PC-3 (cell line): ENCODE results near the gene ARHGEF11.
"Not testable (repeated sequence)": the region's sequence is repeated elsewhere in the genome, so short reads cannot be mapped to it uniquely, and the experiment has no call there.

Experiments
- EZH2 ChIP-seq: fragments of 300-600 bp; sonication (generic); IDR thresholded peaks from one replicate; pipeline ENCODE4 v1.6.1; 2017; ENCODE audit warnings: antibody characterized with exemption, mild to moderate bottlenecking, low read length; ENCODE audit not compliant: unreplicated experiment
- EZH2phosphoT487 ChIP-seq: fragments of 300-600 bp; sonication (generic); IDR thresholded peaks from 2 replicates; pipeline ENCODE4 v1.6.1; 2018; ENCODE audit warnings: mild to moderate bottlenecking, antibody characterized with exemption, low read length, borderline replicate concordance
- TF ChIP-seq, protein P1 (sequence below): fragments of 300-600 bp; sonication (generic); conservative IDR thresholded peaks from 2 replicates; pipeline ENCODE4 v1.5.1; 2017; ENCODE audit warnings: antibody characterized with exemption, low read depth, mild to moderate bottlenecking, low read length

DNA sequence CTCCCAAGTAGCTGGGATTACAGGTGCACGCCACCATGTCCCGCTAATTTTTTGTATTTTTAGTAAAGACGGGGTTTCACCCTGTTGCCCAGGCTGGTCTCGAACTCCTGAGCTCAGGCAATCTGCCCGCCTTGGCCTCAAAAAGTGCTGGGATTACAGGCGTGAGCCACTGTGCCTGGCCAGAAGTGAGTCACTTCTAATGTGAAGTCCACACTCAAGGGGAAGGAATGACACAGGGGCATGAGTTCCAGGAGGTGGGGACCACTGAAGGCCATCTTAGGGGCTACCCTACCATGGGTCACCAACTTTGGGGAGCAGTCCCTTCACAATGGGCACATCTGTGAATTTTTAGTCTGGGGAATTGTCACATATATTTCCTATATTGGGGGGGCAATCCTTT lies 118.8 kb downstream of the ARHGEF11 start:
- TF ChIP-seq, protein P1, sequence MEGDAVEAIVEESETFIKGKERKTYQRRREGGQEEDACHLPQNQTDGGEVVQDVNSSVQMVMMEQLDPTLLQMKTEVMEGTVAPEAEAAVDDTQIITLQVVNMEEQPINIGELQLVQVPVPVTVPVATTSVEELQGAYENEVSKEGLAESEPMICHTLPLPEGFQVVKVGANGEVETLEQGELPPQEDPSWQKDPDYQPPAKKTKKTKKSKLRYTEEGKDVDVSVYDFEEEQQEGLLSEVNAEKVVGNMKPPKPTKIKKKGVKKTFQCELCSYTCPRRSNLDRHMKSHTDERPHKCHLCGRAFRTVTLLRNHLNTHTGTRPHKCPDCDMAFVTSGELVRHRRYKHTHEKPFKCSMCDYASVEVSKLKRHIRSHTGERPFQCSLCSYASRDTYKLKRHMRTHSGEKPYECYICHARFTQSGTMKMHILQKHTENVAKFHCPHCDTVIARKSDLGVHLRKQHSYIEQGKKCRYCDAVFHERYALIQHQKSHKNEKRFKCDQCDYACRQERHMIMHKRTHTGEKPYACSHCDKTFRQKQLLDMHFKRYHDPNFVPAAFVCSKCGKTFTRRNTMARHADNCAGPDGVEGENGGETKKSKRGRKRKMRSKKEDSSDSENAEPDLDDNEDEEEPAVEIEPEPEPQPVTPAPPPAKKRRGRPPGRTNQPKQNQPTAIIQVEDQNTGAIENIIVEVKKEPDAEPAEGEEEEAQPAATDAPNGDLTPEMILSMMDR: not testable (repeated sequence)
- TF ChIP-seq EZH2phosphoT487, EZH2: not testable (repeated sequence)
